Stimulated activated CD8-positive, alpha-beta memory T cell treated with anti-CD3 and anti-CD28 coated beads, Interleukin-2, amount 100 ng/mL, for 1 hour (primary cell): ENCODE measurements around the gene IMMP2L.
"Not testable (repeated sequence)": the region's sequence is repeated elsewhere in the genome, so short reads cannot be mapped to it uniquely, and the experiment has no call there.

Source experiments
- DNase-seq, 2 donors: peaks; one replicate each; pipeline ENCODE4 v3.0.0-alpha.2; 2020; ENCODE audit warnings: low read depth in 2 of 2

IMMP2L gene

DNA sequence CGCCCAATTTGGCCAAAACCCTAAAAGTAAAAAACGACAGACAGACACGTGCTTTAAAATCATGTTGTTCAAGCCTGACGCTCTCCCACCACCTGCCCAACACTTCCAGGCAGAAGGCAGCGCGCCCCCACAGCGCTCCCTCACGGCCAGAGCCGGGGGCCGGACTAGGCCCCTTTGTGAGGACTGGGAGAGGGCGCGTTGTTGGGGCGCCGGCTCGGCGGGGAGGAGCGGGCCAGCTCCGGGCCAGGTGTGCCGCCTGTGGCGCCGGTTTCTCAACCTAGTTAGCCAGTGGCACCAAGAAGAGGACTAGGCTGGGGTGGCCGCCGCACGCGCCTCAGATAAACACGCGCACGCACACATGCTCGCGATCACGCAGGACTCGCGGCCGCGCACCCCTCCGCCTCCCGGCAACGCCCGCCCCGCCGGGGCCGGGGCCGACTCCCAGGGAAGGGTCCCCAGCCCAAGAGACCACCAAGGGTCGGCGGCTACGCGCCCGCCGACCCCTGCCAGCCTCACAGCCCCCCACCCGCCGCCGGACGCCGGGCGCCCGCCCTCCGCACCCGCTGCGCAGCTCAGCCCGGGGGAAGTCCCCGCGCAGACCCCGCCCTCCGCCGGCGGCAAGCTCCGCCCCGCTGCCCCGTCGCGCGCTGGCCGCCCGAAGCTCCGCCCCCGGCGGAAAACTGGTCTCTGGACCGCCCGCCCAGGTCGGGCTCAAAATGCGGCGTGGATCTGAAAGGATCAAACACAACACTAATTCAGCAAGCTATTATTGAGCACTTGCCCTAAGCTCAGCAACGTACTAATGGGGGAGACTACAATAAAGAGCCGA, at the start of gene IMMP2L:
Gene IMMP2L, minus strand, starts transcription at position 589 of the 829 bp plus-strand sequence.
- DNase-seq, result peak; percentile 84 to 85

- DNase-seq, result not testable (repeated sequence)
Measured at GRCh38 chr7:111609483-111610254, 47.4 kb upstream of the IMMP2L start.

- no peak for DNase-seq
Measured at GRCh38 chr7:111607621-111608020, 45.3 kb upstream of the IMMP2L start.

DNA sequence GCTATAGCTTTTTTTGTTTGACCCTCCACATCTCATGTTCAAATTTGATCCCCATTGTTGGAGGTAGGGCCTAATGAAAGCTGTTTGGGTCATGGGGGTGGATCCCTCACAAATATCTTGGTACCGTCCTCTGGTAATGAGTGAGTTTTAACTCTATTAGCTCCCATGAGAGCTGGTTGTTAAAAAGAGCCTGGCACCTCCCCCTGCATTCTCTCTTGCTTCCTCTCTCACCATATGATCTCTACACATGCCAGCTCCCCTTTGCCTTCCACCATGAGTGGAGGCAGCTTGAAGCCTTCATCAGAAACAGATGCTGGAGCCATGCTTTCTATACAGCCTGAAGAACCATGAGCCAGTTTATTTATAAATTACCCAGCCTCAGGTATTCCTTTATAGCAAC, 43.0 kb upstream of the IMMP2L start:
- DNase-seq, result no peak

DNA sequence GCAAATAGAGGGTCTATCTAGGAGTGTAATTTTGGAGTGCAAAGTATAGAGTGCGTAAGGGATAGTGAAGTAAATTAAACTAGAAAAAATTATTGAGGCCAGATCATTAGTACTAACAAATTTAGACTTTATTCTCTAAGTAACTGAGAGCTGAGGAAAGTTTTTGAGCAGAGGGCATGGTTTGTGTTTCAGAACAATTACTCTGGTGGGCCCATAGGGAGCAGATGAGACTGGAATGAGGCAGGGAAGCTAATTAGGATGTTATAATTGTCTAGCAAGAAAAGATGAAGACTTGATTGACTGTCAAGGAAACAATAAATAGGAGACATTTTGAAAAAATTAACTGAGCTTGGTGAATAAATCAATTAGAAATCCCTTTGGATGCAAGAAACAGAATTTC, 37.8 kb upstream of the IMMP2L start:
- no peak for DNase-seq

- no peak for DNase-seq
Measured at GRCh38 chr7:111595780-111596179, 33.5 kb upstream of the IMMP2L start.

DNA sequence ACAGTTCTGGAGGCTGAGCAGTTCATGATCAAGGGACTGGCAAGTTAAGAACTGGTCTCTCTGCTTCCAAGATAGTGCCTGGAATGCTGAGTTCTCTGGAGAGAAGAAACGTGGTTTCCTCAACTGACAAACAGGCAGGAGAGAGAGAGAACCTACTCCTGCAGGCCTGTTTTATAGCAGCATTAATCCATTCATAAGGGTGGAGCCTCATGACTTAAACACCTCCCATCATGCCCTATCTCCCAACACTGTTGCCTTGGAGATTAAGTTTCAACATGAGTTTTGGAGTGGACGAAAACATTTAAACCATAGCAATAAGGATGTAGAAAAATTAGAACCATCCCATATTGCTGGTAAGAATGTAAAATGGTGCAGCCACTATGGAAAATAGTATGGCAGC, 32.3 kb upstream of the IMMP2L start:
- DNase-seq, result no peak

- no peak for DNase-seq
Measured at GRCh38 chr7:111593343-111593742, 31.1 kb upstream of the IMMP2L start.

- DNase-seq, result no peak
Measured at GRCh38 chr7:111588065-111588433, 25.8 kb upstream of the IMMP2L start.

DNA sequence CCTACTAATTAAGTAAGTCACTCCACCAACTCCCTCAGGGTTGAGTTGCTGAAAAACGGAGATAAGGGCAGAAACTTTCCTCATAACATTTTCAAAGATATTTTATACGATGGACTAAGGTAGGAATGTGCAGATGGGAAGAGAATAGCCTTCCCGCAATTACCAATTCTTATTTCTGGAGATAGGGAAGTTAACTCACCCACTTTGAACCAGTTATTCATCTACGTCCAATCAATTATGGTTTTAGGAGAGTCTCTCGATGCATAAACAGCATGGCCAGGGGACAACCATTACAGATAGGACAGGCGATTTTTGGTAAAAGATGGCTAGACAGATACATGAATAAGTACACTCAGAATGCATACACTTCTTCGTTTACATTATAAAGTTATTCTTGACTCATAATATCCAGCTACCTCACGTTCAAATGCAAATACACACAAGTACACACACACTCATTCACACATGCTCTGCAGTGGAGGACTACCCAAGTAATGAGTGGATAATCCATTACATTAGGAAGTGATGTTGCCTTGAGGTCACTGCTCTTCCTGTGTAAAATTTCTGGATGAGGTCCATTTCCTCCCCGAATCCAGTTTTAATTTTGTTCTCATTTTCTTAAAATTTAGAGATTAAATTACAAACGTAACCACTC, 25.2 kb upstream of the IMMP2L start:
- DNase-seq, result no peak

- no peak for DNase-seq
Measured at GRCh38 chr7:111586711-111587409, 24.6 kb upstream of the IMMP2L start.

DNA sequence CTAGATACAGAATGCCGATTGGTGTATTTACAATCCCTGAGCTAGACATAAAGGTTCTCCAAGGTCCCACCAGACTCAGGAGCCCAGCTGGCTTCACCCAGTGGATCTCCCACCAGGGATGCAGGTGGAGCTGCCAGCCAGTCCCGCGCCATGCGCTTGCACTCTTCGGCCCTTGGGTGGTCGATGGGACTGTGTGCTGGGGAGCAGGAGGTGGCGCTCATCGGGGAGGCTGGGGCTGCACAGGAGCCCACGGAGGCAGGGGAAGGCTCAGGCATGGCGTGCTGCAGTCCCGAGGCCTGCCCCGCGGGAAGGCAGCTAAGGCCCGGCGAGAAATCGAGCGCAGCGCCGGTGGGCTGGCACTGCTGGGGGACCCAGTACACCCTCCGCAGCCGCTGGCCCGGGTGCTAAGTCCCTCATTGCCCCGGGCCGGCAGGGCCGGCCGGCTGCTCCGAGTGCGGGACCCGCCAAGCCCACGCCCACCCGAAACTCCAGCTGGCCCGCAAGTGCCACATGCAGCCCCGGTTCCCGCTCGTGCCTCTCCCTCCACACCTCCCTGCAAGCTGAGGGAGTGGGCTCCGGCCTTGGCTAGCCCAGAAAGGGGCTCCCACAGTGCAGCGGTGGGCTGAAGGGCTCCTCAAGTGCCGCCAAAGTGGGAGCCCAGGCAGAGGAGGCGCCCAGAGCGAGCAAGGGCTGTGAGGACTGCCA, 19.6 kb upstream of the IMMP2L start:
- not testable (repeated sequence) for DNase-seq

- not testable (repeated sequence) for DNase-seq
Measured at GRCh38 chr7:111581207-111581606, 18.9 kb upstream of the IMMP2L start.

DNA sequence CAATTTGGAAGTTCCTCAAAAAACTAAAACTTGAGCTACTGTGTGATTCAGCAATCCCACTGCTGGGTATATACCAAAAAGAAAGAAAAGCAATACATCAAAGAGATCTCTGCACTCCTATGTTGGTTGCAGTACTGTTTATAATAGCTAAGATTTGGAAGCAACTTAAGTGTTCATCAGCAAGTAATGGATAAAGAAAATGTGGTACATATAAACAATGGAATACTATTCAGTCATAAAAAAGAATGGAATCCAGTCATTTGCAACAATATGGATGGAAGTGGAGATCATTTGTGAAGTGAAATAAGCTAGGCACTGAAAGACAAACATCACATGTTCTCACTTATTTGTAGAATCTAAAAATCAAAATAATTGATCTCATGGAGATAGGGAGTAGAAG, 16.5 kb upstream of the IMMP2L start:
- DNase-seq, result no peak

DNA sequence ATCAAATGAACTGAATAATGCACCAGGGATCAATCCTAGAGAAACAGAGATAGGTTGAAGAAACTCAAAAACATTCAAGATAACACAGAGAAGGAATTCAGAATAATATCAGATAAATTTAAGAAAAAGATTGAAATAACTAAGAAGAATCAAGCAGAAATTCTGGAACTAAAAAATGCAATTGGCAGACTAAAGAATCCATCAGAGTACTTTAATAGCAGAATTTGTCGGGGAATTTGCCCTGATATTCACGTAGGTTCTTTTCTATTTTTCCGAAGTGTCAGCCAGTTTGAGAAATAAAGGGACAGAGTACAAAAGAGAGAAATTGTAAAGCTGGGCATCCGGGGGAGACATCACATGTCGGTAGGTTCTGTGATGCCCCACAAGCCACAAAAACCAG, 9.4 kb upstream of the IMMP2L start:
- no peak for DNase-seq

- no peak for DNase-seq
Measured at GRCh38 chr7:111568870-111569462, 6.7 kb upstream of the IMMP2L start.

DNA sequence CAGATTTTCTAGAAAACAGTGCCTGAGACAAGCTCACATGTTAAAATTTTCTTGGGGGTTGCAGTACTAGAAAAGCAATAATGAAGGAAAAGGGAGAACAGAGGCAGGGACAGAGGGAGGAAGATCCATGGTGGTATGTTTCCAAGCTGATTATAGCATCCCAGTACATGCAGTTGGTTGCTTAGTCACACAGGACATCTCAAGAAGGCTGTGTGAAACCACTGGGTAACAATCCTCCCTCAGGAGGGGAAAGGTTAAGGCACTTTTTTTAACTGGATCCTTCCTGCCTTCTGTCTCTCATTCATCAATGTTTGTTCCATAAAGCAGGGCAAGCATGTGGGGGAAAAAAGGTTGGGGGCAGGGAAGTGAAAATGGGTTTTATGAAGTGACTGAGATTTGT, 6.1 kb upstream of the IMMP2L start:
- DNase-seq, result no peak

DNA sequence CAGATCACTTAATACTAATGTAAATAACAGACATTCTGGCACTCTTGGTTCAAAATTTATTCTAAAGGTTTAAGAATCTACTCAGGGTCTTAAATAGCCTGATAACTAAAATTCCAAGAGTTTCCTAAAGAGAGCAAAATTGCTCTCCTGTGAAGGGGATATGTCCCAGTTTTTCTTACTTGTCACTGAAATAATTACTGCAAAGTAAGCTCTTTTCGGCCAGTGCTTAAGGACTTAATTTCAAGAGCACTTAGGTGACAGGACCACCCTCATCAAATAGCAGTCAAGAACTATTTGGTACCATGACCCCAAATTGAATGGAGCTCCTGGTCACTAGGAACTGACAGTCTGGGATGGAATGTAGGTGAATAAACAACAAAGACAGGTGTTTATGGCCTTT, 1.8 kb upstream of the IMMP2L start:
- no peak for DNase-seq

GRCh38 chr7:111561654-111561903, 713 bp downstream of the IMMP2L start:
- no peak for DNase-seq

DNA sequence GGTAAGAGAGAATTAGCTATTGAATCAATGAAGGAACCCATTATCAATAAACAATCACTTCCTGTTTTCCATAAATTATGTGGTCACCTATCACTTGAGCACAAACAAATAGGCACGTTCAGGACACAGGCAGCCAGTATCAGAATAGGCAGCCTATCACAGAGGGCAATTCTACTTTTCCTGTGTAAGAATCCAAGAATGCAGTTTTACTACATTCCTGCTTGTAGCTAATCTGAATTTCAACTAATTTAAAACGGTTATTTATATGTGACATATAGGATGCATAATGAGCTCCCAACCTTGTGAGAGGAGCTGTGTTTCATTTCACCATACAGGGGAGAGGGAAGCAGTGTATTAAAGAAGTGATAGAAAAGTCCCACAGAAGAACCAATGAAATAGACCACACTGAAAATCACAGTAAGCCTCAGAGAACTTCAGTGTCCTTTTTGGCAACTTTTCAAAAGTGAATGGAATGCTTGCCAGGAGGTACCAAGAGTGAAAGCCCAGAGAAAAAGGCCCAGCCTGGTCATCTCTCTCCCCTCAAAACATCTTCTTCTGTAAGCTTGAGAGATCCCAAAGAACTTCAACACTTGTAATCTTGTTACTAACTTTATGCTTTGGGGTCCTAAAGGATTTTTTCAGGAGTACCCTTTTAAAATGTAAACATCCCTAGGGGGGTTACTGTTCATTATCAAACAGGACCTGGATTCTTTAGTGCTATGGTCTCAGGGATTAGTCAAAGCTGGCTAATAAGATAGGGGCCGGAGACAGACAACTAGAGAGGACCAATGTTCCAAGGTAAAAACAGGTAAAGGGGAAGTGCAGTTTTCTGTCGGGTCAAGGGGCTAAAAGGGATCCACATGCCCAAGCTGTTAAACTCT, 1.3 kb downstream of the IMMP2L start:
- no peak for DNase-seq
